ENCODE data around the gene CSMD2. TPM values are rescaled to one million over a fixed set of nuclear protein-coding genes. Genes with fewer than 3 reads are reported as not detected.

The CSMD2 gene
- total RNA-seq, 4 donors from 2014 or later: 0.09 to 0.20 TPM; not detected in 2

GRCh38 chr1:33863779-33864178, 301.3 kb downstream of the CSMD2 start, which contains the start of gene HMGB4:
HMGB4 (plus strand) TSS chr1:33864079; CDS start chr1:33864192, 113 bp downstream.
- no peak for ATAC-seq
- intact Hi-C loops (cut with DNase I; ENCODE audit: low total_unique reads): no loop called here
- TF ChIP-seq CTCF (IDR thresholded peaks at IDR 0.05 in 4 of 5, conservative IDR thresholded peaks at IDR 0.05 in 1 of 5) (no peak), POLR2A (IDR thresholded peaks at IDR 0.05) (no peak)
- DNase-seq: no peak
- Histone ChIP-seq H3K27me3 (no peaks in the 10 kb centered on the region), H3K4me3 (no peak within 1 kb of the TSS), H3K9me3 (no peaks in the 10 kb centered on the region), H3K36me3 (no peaks in the 10 kb centered on the region), H3K27ac (no peak within 1 kb of the TSS), H3K4me1 (no peaks in the 10 kb centered on the region)
- in situ Hi-C loops (cut with MboI; ENCODE audit: low sequenced_read_pairs in 4 of 4): no loop called here

DNA sequence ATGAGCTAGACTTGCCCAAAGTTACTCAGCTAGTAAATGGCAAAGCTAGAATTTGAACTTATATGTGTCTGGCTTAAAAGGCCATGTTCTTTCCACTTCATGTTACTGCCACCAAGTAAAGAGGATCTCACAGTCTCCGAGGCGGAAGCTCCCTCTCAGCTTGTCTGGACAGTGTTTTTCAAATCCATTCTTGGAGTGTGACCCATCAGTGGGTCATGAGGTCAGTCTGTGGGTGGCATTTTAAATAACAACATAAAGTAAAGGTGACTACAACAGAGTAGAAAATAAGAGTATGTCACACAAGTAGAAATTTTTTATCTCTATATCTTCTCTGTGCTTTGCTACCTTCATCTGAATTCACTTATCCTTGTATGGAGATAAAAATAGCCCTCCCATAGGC, 304.4 kb downstream of the CSMD2 start:
- no peak for TF ChIP-seq POLR2A (IDR thresholded peaks at IDR 0.05)
- no peak for TF ChIP-seq CTCF (IDR thresholded peaks at IDR 0.05 in 4 of 5, conservative IDR thresholded peaks at IDR 0.05 in 1 of 5)
- H3K9me3 ChIP-seq: no peaks in the 10 kb centered on the region
- in situ Hi-C loops (cut with MboI; ENCODE audit: low sequenced_read_pairs in 4 of 4): no loop called here
- H3K36me3 ChIP-seq: no peaks in the 10 kb centered on the region
- H3K4me3 ChIP-seq: no peak overlapping the region
- ATAC-seq (no peak), DNase-seq (no peak)
- intact Hi-C loops (cut with DNase I; ENCODE audit: low total_unique reads): no loop called here
- H3K27ac ChIP-seq: no peak overlapping the region
- no peaks in the 10 kb centered on the region for H3K27me3 ChIP-seq
- no peaks in the 10 kb centered on the region for H3K4me1 ChIP-seq

GRCh38 chr1:33854091-33854490, 310.9 kb downstream of the CSMD2 start:
- ATAC-seq (no peak), DNase-seq (no peak)
- Histone ChIP-seq H3K9me3 (no peaks in the 10 kb centered on the region), H3K27me3 (no peaks in the 10 kb centered on the region), H3K4me1 (no peaks in the 10 kb centered on the region), H3K36me3 (no peaks in the 10 kb centered on the region), H3K27ac (no peak overlapping the region), H3K4me3 (no peak overlapping the region)
- in situ Hi-C loops (cut with MboI; ENCODE audit: low sequenced_read_pairs in 4 of 4) (no loop called here), intact Hi-C loops (cut with DNase I; ENCODE audit: low total_unique reads) (no loop called here)
- TF ChIP-seq CTCF (IDR thresholded peaks at IDR 0.05 in 4 of 5, conservative IDR thresholded peaks at IDR 0.05 in 1 of 5) (no peak), POLR2A (IDR thresholded peaks at IDR 0.05) (no peak)

DNA sequence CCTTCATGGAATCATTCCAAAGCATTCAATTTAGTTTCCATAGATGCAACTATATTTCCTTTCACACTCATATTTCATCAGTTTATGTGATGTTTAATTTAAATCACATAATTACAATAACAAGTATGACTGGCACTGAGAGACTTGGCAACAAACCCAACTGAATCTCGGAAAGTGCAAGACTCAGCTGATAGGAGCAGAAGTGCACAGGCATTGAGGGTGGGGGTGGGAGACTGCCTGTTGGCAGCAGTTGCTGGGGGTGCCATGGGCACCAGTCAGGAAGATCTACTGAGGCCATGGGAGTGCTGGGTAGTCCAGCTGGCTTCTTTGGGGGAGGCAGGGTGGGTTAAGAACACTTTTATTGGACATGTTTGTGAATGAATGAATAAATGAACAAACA, 311.6 kb downstream of the CSMD2 start:
- no peak for TF ChIP-seq POLR2A (IDR thresholded peaks at IDR 0.05)
- TF ChIP-seq CTCF (IDR thresholded peaks at IDR 0.05 in 4 of 5, conservative IDR thresholded peaks at IDR 0.05 in 1 of 5): no peak
- in situ Hi-C loops (cut with MboI; ENCODE audit: low sequenced_read_pairs in 4 of 4): no loop called here
- no peak for DNase-seq
- no peaks in the 10 kb centered on the region for H3K27me3 ChIP-seq
- H3K36me3 ChIP-seq: no peaks in the 10 kb centered on the region
- no peak overlapping the region for H3K27ac ChIP-seq
- H3K4me3 ChIP-seq: no peak overlapping the region
- intact Hi-C loops (cut with DNase I; ENCODE audit: low total_unique reads): no loop called here
- H3K4me1 ChIP-seq: no peaks in the 10 kb centered on the region
- H3K9me3 ChIP-seq: no peaks in the 10 kb centered on the region
- no peak for ATAC-seq

DNA sequence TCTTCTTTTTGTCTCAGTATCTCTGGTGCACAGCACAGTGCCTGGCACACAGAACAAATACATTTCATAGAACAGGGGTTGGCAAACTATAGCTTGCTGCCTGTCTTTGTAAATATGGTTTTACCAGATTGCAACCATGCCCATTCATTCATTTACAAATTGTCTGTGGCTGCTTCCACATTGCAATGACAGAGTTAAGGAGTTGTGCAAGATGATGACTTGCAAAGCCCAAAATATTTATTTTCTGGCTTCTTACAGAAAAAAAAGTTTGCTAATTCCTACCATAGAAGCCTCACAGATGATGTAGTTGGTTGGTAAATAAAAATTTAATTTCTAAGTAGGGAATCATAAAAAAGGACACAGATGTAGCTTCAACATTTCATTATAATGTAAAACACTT, 312.3 kb downstream of the CSMD2 start:
- no peak overlapping the region for H3K4me3 ChIP-seq
- H3K36me3 ChIP-seq: no peaks in the 10 kb centered on the region
- ATAC-seq (no peak), DNase-seq (no peak)
- no peak overlapping the region for H3K27ac ChIP-seq
- intact Hi-C loops (cut with DNase I; ENCODE audit: low total_unique reads): no loop called here
- H3K9me3 ChIP-seq: no peaks in the 10 kb centered on the region
- in situ Hi-C loops (cut with MboI; ENCODE audit: low sequenced_read_pairs in 4 of 4): no loop called here
- no peaks in the 10 kb centered on the region for H3K27me3 ChIP-seq
- H3K4me1 ChIP-seq: no peaks in the 10 kb centered on the region
- TF ChIP-seq CTCF (IDR thresholded peaks at IDR 0.05 in 4 of 5, conservative IDR thresholded peaks at IDR 0.05 in 1 of 5): no peak
- no peak for TF ChIP-seq POLR2A (IDR thresholded peaks at IDR 0.05)

Measured in gastrocnemius medialis (tissue), 4 donors.